Activated naive CD8-positive, alpha-beta T cell treated with anti-CD3 and anti-CD28 coated beads for 36 hours (primary cell): ENCODE data around the gene SLC24A3. TPM values are rescaled to one million over a fixed set of nuclear protein-coding genes. Genes with fewer than 3 reads are reported as not detected.
"Not testable (repeated sequence)": the region's sequence is repeated elsewhere in the genome, so short reads cannot be mapped to it uniquely, and the experiment has no call there.

Experiments
- DNase-seq: peaks from one replicate; pipeline ENCODE4 v3.0.0; 2021
- H3K27ac Mint-ChIP-seq: one replicate; pipeline ENCODE4 v1.8.0; 2022; ENCODE audit warnings: mild to moderate bottlenecking, moderate library complexity, mixed read lengths
- H3K27me3 Mint-ChIP-seq: one replicate; pipeline ENCODE4 v1.8.0; 2022; ENCODE audit warnings: mild to moderate bottlenecking, mixed read lengths
- H3K36me3 Mint-ChIP-seq: one replicate; pipeline ENCODE4 v1.8.0; 2021; ENCODE audit warnings: mild to moderate bottlenecking, mixed read lengths
- H3K4me1 Mint-ChIP-seq: one replicate; pipeline ENCODE4 v1.8.0; 2021; ENCODE audit warnings: mixed read lengths
- H3K4me3 Mint-ChIP-seq: one replicate; pipeline ENCODE4 v1.8.0; 2022; ENCODE audit warnings: mild to moderate bottlenecking, moderate library complexity, mixed read lengths
- H3K9me3 Mint-ChIP-seq: one replicate; pipeline ENCODE4 v1.8.0; 2022; ENCODE audit warnings: mixed read lengths
- total RNA-seq, 2 experiments: library from RNA; stranded (reverse); gene quantifications; one replicate each; pipeline ENCODE4 v1.2.3, GENCODE V29; 2021

The SLC24A3 gene
- total RNA-seq, 2 experiments from 2014 or later: not detected

- Mint-ChIP-seq H3K27ac (no peak overlapping the region), H3K4me1 (no peaks in the 10 kb centered on the region), H3K9me3 (no peaks in the 10 kb centered on the region), H3K4me3 (no peak overlapping the region), H3K36me3 (no peaks in the 10 kb centered on the region), H3K27me3 (peaks cover 24% of the 10 kb centered on the region)
- no peak for DNase-seq
These were observed 456.0 kb downstream of the SLC24A3 start for GRCh38 chr20:19668418-19668817.

GRCh38 chr20:19670829-19671228 lies 458.4 kb downstream of the SLC24A3 start:
- no peak for DNase-seq
- H3K9me3 Mint-ChIP-seq: no peaks in the 10 kb centered on the region
- H3K4me1 Mint-ChIP-seq: no peaks in the 10 kb centered on the region
- no peak overlapping the region for H3K4me3 Mint-ChIP-seq
- peaks cover 21% of the 10 kb centered on the region for H3K27me3 Mint-ChIP-seq
- H3K36me3 Mint-ChIP-seq: no peaks in the 10 kb centered on the region
- H3K27ac Mint-ChIP-seq: no peak overlapping the region

DNA sequence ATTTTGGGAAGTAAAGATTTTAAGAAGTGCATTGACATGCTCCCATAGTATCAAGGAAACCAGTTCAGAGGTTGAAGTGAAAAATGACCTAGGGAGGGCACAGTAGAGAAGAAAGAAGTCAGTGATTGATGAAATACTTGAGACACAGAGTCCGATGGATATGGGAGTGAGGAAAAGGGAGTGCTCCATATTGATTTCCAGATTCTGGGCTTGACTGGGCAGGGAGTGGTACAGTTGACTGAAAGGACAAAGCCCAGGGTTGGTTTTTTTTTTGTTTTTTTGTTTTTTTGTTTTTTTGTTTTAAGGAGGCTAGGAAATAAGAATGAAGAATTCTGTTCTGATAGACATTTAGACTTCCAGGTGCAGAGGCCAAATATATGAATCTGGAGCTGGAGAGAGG lies 458.9 kb downstream of the SLC24A3 start:
- Mint-ChIP-seq H3K9me3 (no peaks in the 10 kb centered on the region), H3K4me1 (no peaks in the 10 kb centered on the region), H3K27ac (no peak overlapping the region), H3K27me3 (peaks cover 17% of the 10 kb centered on the region), H3K4me3 (no peak overlapping the region), H3K36me3 (no peaks in the 10 kb centered on the region)
- DNase-seq: no peak

DNA sequence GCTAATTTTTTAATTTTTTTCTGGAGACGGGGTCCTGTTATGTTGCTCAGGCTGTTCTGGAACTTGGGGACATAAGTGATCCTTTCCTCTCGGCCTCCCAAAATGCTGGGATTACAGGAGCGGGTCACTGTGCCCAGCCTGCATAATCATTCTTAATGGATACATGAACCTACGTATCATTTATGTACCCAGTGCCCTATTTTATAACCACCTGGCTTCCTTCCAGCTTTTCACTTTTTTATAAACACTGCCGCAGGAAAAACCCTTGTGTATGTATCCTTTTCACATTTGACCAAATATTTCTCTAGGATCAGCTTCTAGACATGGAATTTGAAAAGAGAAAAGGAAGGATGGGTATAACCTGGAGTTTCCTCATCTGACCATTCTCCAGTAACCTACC lies 460.1 kb downstream of the SLC24A3 start:
- no peak for DNase-seq
- no peaks in the 10 kb centered on the region for H3K36me3 Mint-ChIP-seq
- H3K4me1 Mint-ChIP-seq: no peaks in the 10 kb centered on the region
- H3K27ac Mint-ChIP-seq: no peak overlapping the region
- no peaks in the 10 kb centered on the region for H3K9me3 Mint-ChIP-seq
- H3K4me3 Mint-ChIP-seq: no peak overlapping the region
- H3K27me3 Mint-ChIP-seq: peaks cover 17% of the 10 kb centered on the region

DNA sequence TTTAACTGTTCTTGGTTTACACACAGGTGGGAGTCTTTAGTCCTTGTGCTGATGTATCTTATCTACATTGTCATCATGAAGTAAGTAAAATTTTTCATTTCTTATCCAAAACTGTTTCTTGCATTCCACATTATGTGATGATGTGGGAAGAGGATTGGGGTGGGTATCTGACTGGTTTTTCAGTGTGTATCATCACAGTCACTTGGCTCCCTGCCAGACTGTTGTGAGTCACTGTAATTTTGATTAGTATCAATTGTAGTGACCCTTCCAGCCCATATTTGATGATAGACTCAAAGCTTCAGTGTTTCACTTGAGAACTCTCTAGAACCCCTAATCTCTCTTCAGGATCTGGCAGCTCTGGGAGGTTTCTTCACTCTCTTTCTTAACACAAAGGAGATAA lies 461.1 kb downstream of the SLC24A3 start:
- Mint-ChIP-seq H3K9me3 (no peaks in the 10 kb centered on the region), H3K27me3 (peaks cover 17% of the 10 kb centered on the region), H3K4me1 (no peaks in the 10 kb centered on the region), H3K36me3 (no peaks in the 10 kb centered on the region), H3K27ac (no peak overlapping the region), H3K4me3 (no peak overlapping the region)
- DNase-seq: no peak

DNA sequence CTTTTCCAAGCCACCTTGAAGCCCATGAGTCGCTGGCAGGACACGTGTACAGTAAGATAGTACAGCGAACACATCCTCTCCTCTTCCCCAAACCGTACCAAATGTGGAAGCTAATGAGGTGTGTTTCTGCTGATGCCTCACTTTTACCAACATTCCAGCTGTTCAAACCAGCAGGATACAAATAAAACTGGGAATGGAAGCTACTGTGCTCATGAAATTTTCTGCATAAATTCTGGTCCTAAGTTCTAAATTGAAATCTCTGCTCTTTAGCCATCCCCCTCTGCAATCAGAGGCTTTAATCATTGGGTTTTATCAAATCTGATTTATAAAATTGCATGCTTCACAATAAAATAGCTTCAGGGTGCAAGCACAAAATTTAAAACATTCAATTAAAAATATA lies 463.8 kb downstream of the SLC24A3 start:
- H3K36me3 Mint-ChIP-seq: no peaks in the 10 kb centered on the region
- H3K27ac Mint-ChIP-seq: no peak overlapping the region
- peaks cover 13% of the 10 kb centered on the region for H3K27me3 Mint-ChIP-seq
- DNase-seq: no peak
- peaks cover 3% of the 10 kb centered on the region for H3K9me3 Mint-ChIP-seq
- no peak overlapping the region for H3K4me3 Mint-ChIP-seq
- H3K4me1 Mint-ChIP-seq: no peaks in the 10 kb centered on the region

DNA sequence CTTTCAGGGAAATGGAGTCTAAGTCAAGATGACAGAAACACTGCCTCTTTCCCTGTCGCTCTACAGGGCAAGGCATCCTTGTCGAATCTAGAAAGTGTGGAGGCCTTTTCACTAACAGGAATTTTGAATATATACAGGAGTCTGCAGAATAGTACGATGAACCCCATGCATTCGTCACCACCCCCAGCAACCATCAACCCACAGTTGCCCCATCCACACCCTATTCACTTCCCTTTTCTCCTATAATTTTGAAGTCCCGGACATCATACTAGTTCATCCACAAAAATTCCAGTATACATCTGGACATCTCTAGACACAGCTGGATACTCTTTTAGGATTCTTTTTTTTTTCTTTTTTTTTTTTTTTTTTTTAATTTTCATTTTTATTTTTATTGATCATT lies 464.9 kb downstream of the SLC24A3 start:
- DNase-seq: no peak
- Mint-ChIP-seq H3K36me3 (no peaks in the 10 kb centered on the region), H3K4me3 (no peak overlapping the region), H3K27ac (no peak overlapping the region), H3K4me1 (no peaks in the 10 kb centered on the region), H3K27me3 (peaks cover 6% of the 10 kb centered on the region), H3K9me3 (peaks cover 3% of the 10 kb centered on the region)

DNA sequence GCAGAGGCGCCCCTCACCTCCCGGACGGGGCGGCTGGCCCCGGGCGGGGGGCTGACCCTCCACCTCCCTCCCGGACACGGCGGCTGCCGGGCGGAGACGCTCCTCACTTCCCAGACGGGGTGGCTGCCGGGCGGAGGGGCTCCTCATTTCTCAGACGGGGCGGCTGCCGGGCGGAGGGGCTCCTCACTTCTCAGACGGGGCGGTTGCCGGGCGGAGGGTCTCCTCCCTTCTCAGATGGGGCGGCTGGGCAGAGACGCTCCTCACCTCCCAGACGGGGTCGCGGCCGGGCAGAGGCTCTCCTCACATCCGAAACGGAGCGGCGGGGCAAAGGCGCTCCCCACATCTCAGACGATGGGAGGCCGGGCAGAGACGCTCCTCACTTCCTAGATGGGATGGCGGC lies 466.1 kb downstream of the SLC24A3 start:
- not testable (repeated sequence) for H3K36me3 Mint-ChIP-seq, H3K27ac Mint-ChIP-seq, H3K9me3 Mint-ChIP-seq, H3K27me3 Mint-ChIP-seq, H3K4me1 Mint-ChIP-seq, H3K4me3 Mint-ChIP-seq, DNase-seq

GRCh38 chr20:19679900-19680495 lies 467.6 kb downstream of the SLC24A3 start:
- H3K9me3 Mint-ChIP-seq: peaks cover 3% of the 10 kb centered on the region
- no peaks in the 10 kb centered on the region for H3K36me3 Mint-ChIP-seq
- no peak overlapping the region for H3K4me3 Mint-ChIP-seq
- H3K4me1 Mint-ChIP-seq: no peaks in the 10 kb centered on the region
- H3K27ac Mint-ChIP-seq: no peak overlapping the region
- peaks cover 2% of the 10 kb centered on the region for H3K27me3 Mint-ChIP-seq
- no peak for DNase-seq

DNA sequence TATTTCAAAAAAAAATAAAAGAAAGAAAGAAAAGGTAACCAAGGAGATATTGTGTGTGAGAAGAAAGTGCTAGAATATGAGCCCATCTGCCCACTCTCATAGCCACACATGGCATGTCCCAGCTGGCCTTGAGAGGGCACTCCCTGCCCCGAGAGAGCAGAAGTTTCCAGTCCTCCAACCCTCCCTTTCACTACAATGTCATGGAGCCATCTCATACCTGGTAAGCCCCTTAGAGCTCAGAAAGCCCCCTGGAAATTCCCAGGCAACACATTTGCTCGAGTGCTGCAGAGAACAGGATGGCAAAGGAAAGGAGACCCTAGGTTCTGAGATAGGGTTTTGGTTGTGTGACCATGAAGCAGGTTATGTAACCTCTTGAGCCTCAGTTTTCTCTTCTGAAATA lies 469.8 kb downstream of the SLC24A3 start:
- H3K27ac Mint-ChIP-seq: no peak overlapping the region
- H3K4me3 Mint-ChIP-seq: no peak overlapping the region
- peaks cover 3% of the 10 kb centered on the region for H3K27me3 Mint-ChIP-seq
- peaks cover 3% of the 10 kb centered on the region for H3K9me3 Mint-ChIP-seq
- H3K36me3 Mint-ChIP-seq: no peaks in the 10 kb centered on the region
- no peaks in the 10 kb centered on the region for H3K4me1 Mint-ChIP-seq
- no peak for DNase-seq

DNA sequence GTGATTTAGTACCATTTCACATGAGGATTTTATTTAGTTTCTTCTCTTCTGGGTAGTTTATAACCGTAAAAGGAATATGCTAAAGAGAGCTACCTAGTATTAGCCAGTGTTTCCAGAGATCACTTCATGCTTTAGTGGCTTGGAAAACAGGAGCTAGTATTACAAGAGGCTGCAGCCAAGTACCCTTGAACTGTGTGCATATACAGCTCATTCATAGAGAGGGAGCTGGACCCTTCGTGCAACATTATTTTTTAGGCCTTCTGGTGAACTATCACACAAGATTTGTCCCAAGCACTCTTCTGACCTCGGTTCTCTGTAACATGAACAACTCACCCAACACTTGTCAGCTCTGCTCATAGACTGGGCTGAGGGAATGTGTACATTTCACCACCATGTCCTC lies 470.7 kb downstream of the SLC24A3 start:
- DNase-seq: no peak
- no peaks in the 10 kb centered on the region for H3K36me3 Mint-ChIP-seq
- no peak overlapping the region for H3K4me3 Mint-ChIP-seq
- H3K4me1 Mint-ChIP-seq: no peaks in the 10 kb centered on the region
- H3K27ac Mint-ChIP-seq: no peak overlapping the region
- H3K9me3 Mint-ChIP-seq: peaks cover 3% of the 10 kb centered on the region
- peaks cover 3% of the 10 kb centered on the region for H3K27me3 Mint-ChIP-seq

DNA sequence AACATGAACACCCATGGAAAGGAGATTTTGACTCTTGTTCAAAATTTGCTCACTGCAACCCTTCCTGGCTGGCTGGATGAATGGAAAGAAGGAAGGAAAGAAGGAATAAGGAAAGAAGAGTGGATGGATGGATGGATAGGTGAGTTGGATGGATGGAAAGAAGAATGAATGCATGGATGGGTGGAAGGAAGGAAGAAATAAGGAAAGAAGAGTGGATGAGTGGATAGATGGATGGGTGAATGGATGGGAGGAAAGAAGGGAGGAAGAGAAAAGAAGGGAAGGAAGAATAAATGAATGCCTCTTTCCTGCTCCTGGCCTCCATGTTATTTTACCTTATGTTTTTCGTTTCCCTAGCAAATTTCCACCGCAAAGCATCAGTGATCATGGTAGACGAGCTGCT lies 471.4 kb downstream of the SLC24A3 start:
- H3K4me3 Mint-ChIP-seq: no peak overlapping the region
- peaks cover 3% of the 10 kb centered on the region for H3K9me3 Mint-ChIP-seq
- no peaks in the 10 kb centered on the region for H3K4me1 Mint-ChIP-seq
- H3K27me3 Mint-ChIP-seq: peaks cover 3% of the 10 kb centered on the region
- no peaks in the 10 kb centered on the region for H3K36me3 Mint-ChIP-seq
- H3K27ac Mint-ChIP-seq: no peak overlapping the region
- DNase-seq: no peak

DNA sequence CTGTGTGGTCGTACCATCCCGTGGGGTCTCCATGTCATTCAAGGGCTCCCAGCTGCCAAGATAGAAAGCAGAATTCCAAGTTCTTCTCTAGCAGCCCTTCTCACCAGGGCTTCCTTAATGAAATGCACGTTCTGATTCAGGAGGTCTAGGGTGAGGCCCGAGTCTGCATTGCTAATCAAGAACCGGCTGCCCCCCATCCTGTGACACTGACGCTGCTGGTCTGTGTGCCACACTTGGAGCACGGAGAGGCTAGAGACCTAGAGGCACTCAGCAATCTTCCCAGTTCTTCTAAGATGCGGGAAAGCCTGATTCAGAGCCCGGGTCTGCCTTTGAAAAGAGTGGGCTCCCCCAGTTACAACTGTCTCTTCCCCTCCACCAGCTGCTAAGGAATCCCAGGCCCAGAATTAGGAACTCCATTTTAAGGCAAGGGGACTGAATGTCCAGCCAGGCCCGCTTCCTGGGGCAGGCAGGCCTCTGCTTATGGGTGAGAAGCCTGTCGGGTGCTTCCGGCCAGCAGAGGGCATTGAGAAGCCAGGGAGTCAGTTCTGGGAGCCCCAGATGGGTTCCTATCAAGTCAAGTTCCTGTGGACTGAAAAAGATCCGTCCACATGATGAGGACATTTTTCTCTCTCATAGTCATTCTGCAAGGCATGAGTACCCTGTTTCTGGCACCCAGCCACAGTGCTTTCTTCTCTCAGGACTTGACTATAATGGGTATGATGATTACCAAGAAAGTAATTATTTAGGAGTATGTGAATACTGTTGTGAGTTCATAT lies 475.8 kb downstream of the SLC24A3 start:
- no peak for DNase-seq
- no peaks in the 10 kb centered on the region for H3K9me3 Mint-ChIP-seq
- H3K36me3 Mint-ChIP-seq: no peaks in the 10 kb centered on the region
- H3K27me3 Mint-ChIP-seq: peaks cover 29% of the 10 kb centered on the region
- no peak overlapping the region for H3K4me3 Mint-ChIP-seq
- no peak overlapping the region for H3K27ac Mint-ChIP-seq
- peaks cover 4% of the 10 kb centered on the region for H3K4me1 Mint-ChIP-seq

- Mint-ChIP-seq H3K4me3 (no peak overlapping the region), H3K27ac (no peak overlapping the region), H3K27me3 (peaks cover 27% of the 10 kb centered on the region), H3K36me3 (no peaks in the 10 kb centered on the region), H3K4me1 (peaks cover 4% of the 10 kb centered on the region), H3K9me3 (no peaks in the 10 kb centered on the region)
- no peak for DNase-seq
These were observed 478.0 kb downstream of the SLC24A3 start for GRCh38 chr20:19690462-19690861.

- peaks cover 27% of the 10 kb centered on the region for H3K27me3 Mint-ChIP-seq
- H3K36me3 Mint-ChIP-seq: no peaks in the 10 kb centered on the region
- peaks cover 4% of the 10 kb centered on the region for H3K4me1 Mint-ChIP-seq
- no peak for DNase-seq
- no peak overlapping the region for H3K4me3 Mint-ChIP-seq
- no peak overlapping the region for H3K27ac Mint-ChIP-seq
- H3K9me3 Mint-ChIP-seq: no peaks in the 10 kb centered on the region
These were observed 478.7 kb downstream of the SLC24A3 start for GRCh38 chr20:19691125-19691524.

DNA sequence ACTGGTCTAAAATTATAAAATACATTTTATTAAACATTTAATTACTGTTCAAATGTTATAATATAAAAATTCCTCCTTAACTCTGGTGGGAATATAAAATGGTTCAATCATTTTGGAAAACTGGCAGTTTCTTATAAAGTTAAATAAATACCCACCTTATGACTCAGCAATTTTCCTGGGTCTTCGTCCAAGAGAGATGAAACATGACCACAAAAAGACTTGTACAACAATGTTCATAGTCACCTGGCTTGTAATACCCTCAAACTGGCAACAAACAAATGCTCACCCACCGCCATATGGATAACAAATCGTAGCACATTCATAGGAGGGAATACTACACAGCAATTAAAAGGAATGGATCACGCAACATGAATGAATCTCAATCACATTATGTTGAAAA lies 479.7 kb downstream of the SLC24A3 start:
- DNase-seq: no peak
- Mint-ChIP-seq H3K4me3 (no peak overlapping the region), H3K27me3 (peaks cover 32% of the 10 kb centered on the region), H3K36me3 (no peaks in the 10 kb centered on the region), H3K4me1 (peaks cover 4% of the 10 kb centered on the region), H3K9me3 (no peaks in the 10 kb centered on the region), H3K27ac (no peak overlapping the region)
